GM12891 (cell line): ENCODE measurements around the gene LONP1.

Source experiments
- PAX5 ChIP-seq: IDR thresholded peaks from 2 replicates; pipeline ENCODE4 v1.6.1; 2011; ENCODE audit warnings: low read length, moderate library complexity, mild to moderate bottlenecking; ENCODE audit not compliant: insufficient read depth, severe bottlenecking
- POLR2A ChIP-seq: IDR thresholded peaks from 2 replicates; pipeline ENCODE4 v1.6.1; 2011; ENCODE audit warnings: low read depth, low read length, control low read depth
- POLR2AphosphoS5 ChIP-seq: IDR thresholded peaks from 2 replicates; pipeline ENCODE4 v1.6.1; 2011; ENCODE audit warnings: low read depth, low read length, control low read depth
- POU2F2 ChIP-seq: IDR thresholded peaks from 2 replicates; pipeline ENCODE4 v1.6.1; 2011; ENCODE audit warnings: low read depth, mild to moderate bottlenecking, control low read depth, low read length, moderate library complexity
- SPI1 ChIP-seq: IDR thresholded peaks from 2 replicates; pipeline ENCODE4 v1.6.1; 2011; ENCODE audit warnings: low read depth, low read length, control low read depth
- TAF1 ChIP-seq: IDR thresholded peaks from 2 replicates; pipeline ENCODE4 v1.6.1; 2011; ENCODE audit warnings: low read depth, low read length, control low read depth

DNA sequence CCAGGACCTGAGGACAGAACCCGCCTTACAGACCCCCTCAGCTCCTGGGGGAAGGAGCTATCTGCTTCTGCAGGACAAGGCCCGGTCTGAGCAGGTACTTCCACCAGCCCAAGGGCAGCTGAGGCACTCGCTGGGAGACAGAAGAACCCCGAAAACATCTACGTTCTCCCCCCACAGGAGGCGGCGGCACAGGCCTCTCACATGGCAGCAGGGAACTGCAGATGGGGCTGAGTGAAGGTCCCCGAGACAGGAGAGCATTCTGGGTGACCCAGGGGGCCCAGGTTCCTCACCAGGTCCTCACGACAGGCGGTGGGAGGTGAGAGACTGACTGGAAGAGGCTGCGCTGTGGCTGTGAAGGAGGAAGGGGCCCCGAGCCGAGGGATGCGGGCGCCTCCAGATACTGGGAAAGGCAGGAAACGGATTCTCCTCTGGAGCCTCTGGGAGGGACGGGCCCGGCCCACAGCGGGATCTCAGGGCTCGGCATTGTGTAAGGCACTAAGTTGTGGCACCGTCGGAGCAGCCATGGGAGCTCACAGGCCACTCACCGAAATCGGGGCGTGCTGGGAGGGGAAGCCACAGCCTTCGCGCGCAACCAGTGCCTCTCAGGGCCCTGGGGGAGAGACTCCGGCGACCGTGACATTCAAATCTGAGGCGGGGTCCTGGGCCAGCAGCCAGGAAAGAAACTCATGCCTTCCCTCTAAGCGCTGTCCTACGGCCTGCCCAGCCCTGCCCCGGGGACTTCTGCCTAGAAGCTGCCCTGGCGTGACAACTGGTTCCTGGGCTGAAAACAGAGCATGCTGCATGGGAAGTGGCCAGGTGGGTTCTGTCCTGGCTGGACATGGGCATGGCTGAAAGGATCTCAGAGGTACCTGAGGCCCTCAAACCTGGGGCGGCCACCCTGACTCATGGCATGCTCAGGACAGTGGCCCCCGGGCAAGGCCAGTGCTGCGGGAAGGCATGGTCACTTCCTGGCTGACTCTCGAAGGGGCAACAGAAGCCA, 15.8 kb downstream of the LONP1 start:
- TF ChIP-seq POLR2A = 0 out of 2 replicates have a peak, but pooled peaks have one; percentile 0
- no peak for TF ChIP-seq SPI1
- TF ChIP-seq POLR2AphosphoS5 = 0 out of 2 replicates have a peak, but pooled peaks have one; percentile 26
- TF ChIP-seq TAF1 = no peak
- no peak for TF ChIP-seq POU2F2
- no peak for TF ChIP-seq PAX5
